Fibroblast of skin of left biceps (primary cell): ENCODE measurements around the gene MTFP1.
"Not testable (repeated sequence)": the region's sequence is repeated elsewhere in the genome, so short reads cannot be mapped to it uniquely, and the experiment has no call there.

ENCODE experiments used
- DNase-seq, 2 experiments: peaks; one replicate each; pipeline ENCODE4 v3.0.0-alpha.2; 2013; ENCODE audit warnings: low read depth in 2 of 2

The MTFP1 gene

DNA sequence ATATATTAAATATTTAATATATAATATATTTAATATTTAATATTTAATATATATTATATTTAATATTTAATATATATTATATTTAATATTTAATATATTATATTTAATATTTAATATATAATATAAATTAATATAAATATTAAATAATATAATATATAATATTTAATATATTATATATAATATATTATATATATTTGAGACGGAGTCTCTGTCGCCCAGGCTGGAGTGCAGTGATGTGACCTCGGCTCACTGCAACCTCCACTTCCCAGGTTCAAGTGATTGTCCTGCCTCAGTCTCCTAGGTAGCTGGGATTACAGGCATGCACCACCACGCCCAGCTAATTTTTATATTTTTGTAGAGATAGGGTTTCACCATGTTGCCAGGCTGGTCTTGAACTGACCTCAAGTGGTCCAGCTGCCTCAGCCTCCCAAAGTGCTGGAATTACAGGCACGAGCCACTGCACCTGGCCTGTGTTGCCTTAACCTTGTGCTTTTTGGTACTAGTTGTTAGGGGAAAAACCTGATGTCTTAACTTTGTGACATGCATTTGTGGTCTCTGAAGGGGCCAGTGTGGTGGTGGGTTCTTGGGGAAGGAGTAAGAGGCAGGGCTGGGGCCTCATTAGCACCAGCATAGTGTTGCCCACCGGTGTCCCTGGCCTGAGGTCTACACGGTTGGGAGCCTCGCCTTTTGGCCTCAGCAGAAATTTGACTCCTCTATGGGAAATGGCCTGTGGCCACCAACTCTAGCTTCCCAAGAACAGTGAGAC is 29.7 kb downstream of the MTFP1 start:
- no peak for DNase-seq

DNA sequence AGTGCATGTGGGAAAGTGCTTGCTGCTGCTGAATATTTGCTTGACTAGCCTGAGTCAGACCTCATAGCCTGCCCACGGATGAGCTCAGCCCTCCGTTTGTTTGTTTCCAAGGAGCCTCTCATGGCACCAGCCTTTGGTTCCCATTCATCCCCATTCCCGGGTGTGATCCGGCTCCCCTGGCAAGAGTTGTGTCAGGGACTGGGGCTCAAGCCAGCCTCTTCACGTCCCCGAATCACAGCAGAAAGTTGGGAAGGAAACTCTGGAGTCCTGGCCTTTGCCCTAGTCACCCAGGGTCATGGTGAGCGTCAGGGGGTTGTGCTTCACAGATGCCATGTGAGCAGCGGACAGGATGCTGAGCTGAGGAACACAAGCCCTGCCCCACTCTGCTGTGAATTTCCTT is 32.4 kb downstream of the MTFP1 start:
- DNase-seq, result no peak

DNA sequence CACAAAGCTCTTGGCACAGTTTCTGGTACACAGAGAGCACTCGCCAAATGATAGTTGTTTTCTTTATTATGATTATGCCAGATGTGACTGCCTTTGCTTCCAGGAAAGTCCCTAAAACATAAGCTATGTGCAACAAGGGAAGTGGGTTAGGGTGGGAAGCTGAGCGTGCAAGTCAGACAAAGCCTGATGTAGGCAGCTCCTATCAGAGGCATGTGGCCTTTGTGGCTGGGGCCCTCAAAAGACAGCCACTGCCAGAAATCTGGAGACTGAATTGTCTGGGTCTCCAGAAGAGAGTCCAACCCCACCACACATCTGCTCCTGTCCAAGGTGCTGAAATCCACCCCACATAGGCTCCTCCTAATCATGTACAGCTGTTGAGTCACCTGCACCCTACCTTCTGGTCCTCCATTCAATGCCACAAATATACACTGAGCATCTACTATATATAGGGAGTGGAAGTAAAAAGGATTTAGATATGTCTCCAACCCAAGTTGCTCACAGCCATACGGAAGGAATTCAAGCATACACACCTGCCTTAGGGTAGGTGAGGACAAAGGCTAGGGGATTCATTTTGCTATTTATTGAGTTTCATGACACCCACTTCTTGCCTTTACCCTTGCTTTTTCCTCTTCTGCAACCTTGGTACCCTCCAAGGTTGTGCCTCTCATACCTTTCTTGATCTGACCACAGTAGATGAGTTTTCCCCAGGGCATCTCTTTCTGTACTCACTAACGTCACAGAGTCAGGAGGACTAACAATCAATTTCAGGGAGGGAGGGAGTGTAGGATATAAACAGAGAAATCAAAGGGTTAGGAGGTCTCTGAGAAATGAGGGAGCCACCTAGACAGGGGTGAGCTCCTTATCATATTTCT is 33.8 kb downstream of the MTFP1 start:
- no peak for DNase-seq

DNA sequence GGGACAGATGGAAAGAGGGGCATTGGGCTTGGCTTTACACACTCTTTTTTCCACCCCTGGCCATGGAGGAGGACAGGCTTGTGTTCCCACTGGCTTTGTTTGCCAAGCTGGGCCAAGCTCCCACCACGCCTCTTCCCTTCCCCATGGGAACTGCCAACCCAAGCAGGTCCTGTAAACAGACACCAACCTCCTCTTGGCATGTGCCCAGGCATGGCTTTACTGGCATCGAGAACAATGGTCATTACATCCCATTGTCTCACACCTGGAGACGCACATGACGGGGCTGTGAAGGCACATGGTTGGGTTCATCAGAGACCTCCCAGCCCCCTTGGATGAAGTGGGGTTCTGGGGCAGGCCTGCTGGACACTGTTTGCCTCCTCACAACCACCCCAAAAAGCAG is 34.6 kb downstream of the MTFP1 start:
- DNase-seq, result no peak

DNA sequence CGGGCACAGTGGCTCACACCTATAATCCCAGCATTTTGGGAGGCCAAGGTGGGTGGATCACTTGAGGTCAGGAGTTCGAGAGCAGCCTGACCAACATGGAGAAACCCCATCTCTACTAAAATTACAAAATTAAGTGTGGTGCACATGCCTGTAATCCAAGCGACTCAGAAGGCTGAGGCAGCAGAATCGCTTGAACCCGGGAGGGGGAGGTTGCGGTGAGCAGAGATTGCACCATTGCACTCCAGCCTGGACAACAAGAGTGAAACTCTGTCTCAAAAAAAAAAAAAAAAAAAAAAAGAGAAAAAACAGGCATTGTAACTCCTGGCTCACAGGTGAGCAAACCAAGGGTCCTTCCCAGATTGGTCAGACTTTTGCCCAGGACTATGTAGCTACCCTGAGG is 35.0 kb downstream of the MTFP1 start:
- not testable (repeated sequence) for DNase-seq

DNA sequence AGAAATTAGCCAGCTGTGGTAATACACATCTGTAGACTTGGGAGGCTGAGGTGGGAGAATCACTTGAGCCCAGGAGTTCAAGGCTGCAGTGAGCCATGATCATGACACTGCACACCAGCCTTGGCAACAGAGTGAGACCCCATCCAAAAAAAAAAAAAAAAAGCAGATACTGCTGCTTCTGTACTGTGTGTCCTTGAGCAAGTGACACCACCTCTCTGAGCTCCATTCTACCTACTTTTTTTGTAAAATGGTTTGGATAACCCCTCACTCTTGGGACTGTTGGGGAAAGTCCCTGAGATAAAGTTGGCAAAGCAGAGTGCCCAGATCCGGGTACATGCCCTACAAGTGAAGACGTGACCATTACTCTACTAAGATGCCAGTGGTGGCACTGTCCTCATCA is 43.6 kb downstream of the MTFP1 start:
- DNase-seq, result no peak

DNA sequence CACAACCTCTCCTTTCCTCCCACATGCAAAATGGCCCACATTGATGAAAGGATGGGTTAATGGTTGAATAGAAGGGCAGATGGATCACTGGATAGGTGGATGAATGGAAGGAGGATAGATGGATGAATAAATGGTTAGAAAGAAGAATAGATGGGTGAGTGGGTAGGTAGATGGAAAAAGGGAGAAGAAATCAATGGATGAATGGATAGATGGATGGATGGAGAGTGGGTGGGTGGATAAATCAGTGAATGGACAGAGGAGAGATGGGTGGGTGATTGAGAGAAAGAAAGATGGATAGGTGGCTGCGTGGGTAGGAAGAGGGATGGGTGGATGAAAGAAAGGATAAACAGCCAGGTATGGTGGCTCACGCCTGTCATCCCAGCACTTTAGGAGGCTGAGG is 45.1 kb downstream of the MTFP1 start:
- DNase-seq, result no peak

DNA sequence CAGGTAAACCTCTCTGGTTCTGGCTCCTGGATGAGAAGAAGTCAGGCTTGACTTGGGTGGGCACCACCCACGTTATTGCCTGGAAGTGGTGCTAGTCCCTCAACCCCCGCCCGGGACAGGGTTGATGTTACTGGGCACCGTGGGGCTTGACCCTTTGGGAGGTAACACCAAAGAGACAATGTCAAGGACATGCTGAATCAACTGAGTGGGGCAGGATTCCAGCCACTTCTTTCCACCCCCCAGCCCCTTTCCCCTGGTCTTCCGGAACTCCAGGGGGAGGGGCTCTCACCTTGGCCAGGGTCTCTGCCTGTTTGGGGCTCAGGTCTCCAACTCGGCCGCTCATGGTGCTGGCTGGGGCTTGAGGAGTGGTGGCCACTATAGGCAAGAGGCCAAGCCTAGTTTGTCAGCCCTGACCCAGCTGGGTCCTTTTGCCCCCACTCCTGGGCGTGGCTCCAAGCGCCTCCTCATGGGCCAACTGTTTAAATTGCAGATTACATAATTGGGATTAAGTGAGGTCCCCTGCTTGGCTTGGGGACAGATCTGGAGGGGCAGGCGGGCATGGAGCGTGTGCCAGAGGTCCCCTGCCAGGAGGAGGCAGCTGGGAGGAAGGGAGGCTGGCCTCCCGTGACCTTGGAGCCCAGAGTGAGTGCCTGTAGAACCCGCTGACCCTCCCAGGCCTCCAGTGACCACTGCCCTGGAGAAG is 46.2 kb downstream of the MTFP1 start, which contains the start of gene SEC14L3:
Gene SEC14L3 (minus strand): TSS at position 402 of the 703 bp plus-strand sequence. CDS start 59 bp downstream, at position 343.
- no peak for DNase-seq

DNA sequence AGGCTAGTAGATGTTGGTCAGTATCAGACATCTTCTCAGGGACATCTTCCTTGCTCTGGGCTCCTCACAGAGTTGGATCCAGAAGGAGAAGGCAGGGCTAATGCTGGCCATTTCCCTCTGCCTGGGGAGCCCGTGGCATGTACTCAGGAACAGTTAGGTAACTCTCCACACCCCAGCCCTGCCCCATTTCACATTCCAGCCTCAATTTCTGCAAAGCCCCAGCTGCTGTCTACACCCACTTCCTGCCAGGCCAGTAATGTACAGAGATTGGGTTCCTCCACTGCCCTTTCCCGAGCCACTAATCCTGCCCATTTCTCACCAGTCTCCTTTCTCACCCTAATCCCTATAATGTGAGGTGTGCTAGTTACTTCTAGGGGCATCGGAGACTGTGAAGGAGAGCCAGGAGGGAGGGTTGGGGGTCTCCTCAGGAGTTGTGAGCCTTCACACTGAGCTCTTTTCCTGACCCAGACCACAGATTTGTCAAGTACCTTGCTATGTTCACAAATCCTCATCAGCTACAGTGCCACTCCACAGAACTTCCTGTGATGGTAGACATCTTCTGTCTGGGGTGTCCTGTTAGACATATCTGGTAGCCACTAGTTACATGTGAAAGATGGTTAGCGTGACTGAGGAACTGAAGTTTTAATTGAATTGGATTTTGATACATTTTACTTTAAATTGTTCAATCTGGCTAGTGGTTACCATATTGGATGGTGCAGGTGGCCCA is 47.6 kb downstream of the MTFP1 start:
- no peak for DNase-seq

DNA sequence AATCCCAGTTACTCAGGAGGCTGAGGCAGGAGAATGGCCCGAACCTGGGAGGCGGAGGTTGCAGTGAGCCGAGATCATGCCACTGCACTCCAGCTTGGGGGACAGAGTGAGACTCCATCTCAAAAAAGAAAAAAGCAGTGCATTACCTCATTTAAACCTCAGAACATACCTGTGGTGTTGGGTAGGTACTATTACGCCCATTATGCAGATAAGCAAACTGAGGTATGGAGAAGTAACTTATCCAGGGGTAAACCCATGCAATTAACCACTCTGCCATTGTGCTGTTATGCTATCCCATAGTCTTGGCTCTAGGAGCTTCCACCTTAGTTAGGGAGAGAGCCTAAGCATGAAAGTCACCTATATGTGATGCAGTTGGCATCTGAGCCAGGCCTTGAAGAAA is 48.6 kb downstream of the MTFP1 start:
- DNase-seq, result no peak

DNA sequence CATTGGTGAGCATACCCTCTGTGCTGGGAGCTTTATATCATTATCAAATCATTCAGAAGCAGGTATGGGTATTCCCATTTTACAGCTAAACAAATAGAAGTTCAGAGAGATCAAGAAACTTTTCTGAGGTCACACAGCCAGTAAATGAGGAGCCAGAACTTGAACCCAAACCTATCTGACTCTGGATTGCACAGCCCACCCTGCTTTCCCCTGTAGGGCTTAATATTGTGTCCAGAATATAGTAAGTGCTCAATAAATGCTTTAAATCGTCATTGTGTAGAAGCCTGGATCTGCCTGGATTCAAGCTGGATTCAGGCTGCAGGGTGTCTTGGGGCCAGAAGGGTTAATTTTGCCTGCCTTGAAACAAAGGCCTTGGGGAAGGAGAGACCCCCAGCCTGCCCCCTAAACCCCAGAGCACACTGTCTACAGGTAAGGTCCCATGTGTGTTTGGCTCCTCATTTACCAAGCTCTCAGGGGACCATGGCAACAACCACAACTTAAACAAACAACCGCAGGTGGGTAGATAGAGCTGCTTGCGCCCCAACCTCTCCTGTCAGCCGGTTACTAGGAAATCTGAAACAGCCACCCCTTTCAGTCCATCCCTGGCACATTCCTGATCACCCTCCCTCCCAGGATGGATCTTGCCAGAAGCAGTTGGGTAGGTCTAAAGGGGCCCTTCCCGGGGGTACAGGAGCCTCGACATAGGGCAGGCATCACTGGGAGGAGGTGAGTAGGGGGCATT is 49.3 kb downstream of the MTFP1 start:
- DNase-seq, result no peak
